Activated CD8-positive, alpha-beta memory T cell treated with anti-CD3 and anti-CD28 coated beads, Interleukin-2, amount 50 U/mL, for 1 hour (primary cell): ENCODE results near the gene TEDDM1.

Source experiments
- DNase-seq: peaks from one replicate; pipeline ENCODE4 v3.0.0-alpha.2; 2020; ENCODE audit errors: extremely low read depth

TEDDM1 gene

GRCh38 chr1:182406012-182406411, 5.5 kb upstream of the TEDDM1 start:
- DNase-seq, result no peak

DNA sequence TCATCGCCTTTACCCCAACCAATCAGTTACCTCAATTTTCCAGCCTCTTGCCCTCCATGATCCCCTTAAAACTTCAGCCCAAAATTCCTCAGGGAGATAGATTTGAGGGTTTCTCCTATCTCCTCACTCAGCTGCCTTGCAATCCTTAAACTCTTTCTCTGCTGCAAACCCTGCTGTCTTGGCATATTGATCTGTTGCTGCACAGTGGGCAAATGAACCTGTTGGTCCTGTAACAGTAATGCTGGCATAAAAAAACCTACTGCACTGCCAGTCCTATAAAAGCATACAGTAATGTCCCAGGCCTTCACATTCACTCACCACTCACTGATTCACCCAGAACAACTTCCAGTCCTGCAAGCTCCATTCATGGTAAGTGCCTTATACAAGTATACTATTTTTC, 5.1 kb upstream of the TEDDM1 start:
- DNase-seq, result no peak

GRCh38 chr1:182404781-182405180, 4.3 kb upstream of the TEDDM1 start:
- no peak for DNase-seq

DNA sequence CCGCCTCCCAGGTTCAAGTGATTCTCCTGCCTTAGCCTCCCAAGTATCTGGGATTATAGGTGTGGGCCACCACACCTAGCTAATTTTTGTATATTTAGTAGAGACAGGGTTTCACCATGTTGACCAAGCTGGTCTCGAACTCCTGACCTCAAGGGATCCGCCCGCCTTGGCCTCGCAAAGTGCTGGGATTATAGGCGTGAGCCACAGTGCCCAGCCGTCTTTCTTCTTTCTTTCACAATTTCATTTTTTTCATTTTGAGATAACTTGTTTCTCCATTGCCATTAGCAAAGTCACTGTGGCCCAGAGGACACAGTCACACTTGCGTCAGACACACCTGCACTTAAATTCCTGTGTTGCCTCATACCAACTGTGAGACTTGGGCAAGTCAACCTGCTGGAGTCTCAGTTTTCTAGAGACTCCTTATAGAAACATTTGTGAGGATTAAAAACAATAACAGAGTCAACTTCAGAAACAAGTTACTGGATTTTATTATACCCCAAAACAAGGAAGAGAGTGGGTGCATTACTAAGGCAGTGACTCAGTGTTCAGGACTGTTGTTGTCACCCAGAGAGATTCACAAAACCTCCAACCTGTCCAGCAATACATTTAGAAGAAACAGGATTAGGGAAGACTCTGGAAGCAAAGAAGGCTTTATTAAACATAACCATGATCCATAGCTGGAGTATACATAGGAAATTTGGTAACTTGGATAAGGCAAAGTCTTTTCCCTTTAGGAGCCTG, 2.6 kb downstream of the TEDDM1 start:
- DNase-seq, result no peak

DNA sequence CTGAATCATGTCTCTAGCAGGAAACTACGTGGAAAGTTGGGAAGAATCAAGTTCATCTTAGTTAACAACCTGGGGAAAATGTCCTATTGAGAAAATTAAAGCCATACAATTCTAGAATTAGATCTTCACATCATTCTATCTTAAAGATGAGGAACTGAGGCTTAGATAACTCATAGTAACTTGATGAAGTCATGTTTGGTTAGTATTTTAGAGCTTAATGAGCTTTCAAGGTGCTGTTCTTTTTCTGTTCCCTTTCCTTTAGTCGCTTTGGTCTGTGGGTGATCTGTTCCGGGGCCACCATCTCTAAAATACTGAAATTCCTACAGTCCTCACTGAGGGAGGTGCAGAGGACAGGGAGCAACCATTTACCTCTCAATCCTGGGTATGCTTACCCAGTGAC, 4.6 kb downstream of the TEDDM1 start:
- no peak for DNase-seq

- DNase-seq, result no peak
These were observed 6.3 kb downstream of the TEDDM1 start for GRCh38 chr1:182394055-182394775.

GRCh38 chr1:182392050-182393028, 8.1 kb downstream of the TEDDM1 start:
- DNase-seq, result no peak

DNA sequence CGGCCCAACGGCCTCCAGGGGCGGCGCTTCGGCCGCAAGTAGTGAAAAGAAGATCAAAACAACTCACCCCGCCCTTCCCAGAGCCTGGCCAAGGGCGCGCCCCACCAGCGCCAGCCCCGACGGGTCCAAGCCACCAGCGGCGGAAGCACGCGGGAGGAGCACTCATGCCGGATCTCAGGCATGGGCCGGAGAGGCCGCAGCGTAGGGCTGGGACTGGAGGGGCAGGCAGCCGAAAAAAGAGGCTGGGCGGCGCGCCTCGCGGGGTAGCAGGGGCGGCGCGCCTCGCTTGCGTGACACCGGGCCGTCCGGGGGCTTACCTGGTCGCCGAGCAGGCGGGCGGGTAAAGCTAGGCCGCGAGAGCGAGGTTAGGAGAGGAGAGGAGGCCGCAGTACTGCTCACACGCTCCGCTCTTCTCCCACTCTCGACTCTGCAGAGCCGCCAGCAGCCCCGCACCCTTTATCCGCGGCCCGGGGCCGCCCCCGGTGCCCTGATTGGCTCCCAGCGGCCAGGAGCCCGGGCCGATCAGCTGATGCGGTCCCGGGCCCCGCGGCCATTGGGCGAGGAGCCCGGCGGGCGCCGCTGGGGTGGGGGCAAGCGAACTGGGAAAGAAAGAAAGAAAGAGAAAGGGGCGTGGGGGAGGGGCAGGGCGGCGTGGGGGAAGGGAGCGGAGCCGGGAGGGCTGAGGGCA, 9.0 kb downstream of the TEDDM1 start, which contains the start of gene GLUL:
GLUL (minus strand) TSS at position 429 of the 688 bp plus-strand sequence. CDS start 3,053 bp downstream, outside the sequence.
- no peak for DNase-seq

DNA sequence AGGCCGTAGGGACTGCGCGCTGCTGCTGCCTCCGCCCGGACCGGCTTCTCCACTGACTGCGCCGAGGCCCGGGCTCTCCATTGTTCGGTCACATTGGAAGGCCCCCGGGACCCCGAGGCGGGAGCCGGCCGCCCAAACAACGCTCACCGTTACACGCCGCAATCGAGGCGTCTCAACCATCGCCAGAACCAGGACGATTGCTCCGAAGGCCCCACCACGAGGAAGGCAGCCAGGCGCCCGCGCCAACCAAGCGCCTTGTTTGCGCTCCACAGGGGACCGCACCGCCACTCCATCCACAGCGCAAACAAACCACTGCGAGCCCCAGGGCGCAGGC, 9.5 kb downstream of the TEDDM1 start:
- no peak for DNase-seq

- DNase-seq, result no peak
These were observed 10.8 kb downstream of the TEDDM1 start for GRCh38 chr1:182389619-182390047.

- DNase-seq, result no peak
These were observed 11.9 kb downstream of the TEDDM1 start for GRCh38 chr1:182388392-182389134.

- no peak for DNase-seq
These were observed 12.9 kb downstream of the TEDDM1 start for GRCh38 chr1:182387566-182387965.

GRCh38 chr1:182386980-182387379, 13.5 kb downstream of the TEDDM1 start:
- no peak for DNase-seq

GRCh38 chr1:182385885-182386853, 14.3 kb downstream of the TEDDM1 start:
- no peak for DNase-seq

DNA sequence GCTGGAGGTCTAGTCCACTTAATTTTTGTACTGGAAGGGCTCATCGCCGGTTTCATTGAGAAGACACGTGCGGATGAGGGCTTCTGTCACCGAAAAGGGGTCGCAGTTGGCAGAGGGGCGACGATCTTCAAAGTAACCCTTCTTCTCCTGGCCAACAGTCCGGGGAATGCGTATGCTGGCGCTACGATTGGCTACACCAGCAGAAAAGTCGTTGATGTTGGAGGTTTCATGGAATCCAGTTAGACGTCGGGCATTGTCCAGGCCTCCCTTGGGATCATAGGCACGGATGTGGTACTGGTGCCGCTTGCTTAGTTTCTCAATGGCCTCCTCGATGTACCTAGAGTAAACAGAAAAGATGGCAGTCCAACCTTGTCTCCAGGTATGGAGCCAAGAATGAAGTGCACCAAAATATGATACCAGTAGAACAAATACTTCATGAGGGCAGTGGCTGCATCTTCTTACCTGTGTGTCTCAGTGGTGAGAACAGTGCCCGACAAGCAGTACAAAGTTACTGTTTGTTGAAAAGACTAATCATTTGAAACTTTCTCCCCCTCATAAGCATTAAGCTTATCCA, 16.0 kb downstream of the TEDDM1 start:
- no peak for DNase-seq

DNA sequence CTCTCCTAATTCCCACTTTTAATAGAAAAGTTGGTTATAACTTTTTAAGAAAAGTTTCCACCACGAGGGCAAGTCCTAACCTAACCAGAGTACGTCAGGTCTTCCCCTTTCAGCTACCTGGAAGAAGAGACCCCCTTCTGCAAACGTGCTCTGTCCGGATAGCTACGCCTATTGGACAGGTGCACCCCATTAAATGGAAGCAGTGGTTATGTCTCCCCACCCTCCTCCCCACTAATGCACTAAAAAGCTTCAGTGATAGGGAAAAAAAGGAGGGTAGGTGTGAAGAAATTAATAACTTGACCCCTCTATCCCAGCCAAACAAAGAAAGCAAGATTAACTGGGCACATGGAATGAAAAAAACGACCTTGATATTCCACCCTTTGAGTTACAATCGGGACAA, 16.5 kb downstream of the TEDDM1 start:
- DNase-seq, result no peak

DNA sequence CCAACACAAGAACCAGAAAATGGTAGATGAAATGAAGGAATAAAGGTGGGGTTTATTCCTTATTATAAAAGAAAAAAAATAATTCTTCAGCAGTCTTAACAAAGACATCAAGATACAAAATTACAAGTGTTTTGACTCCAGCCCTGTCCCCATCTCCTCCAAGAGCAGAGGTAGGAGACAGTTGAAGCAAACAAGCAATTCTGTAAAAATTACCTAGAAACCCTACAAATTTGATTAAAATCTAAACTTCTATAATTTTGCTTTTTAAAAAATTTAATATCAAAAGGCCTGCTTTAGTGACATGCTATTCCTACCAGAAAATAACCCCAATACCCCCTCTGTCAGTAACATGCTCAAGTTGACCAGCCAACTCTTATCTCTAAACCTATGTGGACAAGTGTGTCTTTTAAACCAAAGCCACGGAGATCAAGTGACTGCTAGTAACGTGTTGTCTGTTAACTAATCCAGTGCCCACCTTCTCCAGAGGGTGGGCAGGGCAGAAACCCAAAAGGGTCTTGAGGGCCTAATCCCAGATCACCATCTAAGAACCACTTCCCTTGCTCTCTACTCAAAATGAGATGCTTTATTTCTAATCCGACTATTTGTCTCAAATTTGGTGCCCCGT, 17.3 kb downstream of the TEDDM1 start:
- DNase-seq, result no peak

DNA sequence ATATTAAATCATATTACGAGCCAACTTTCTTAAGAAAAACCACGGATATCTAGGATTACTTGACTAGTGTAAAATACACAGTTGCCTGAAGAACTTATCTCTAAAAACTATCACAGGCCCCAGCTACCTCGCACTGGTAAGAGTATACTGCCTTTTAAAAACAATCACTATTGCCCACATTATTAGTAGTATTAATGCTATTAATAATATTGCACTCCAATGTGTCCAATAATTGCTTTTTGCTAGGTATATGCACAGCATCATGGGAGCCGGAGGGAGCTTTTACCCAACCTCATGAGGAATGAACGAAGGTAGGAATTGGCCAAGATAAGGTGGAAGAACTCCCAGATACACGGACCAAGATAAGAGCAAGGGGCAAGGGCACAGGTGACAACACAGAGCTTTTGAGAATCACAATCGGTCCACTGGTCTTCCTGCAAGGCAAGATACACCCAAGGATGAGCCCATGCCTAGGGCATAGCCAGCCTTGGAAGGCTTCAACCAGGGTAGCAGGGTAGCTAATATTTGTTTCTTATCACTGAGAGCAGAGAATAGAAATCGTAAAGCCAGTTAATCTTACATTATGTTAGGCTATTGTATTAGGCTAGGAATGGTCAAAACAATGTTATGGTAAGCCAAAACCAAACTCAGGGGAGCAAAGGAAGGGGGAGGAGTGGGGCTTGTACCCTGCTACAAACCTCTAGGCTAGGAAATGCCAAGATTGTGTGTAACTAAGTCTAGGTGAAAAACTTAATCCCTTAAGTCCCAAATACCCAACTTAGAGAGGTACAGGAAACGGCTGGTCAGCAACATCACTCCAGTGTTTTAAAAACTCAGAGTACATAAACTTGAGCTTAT, 18.3 kb downstream of the TEDDM1 start:
- DNase-seq, result no peak
